WTC11 (cell line): ENCODE data around the gene MARK3.

Experiments
- CBFB ChIP-seq: sonication (generic); formaldehyde crosslinking; IDR thresholded peaks from 2 replicates; pipeline ENCODE4 v1.8.1; 2022; ENCODE audit warnings: mild to moderate bottlenecking, low read depth, missing genetic modification reagents
- FOXJ3 ChIP-seq: sonication (generic); formaldehyde crosslinking; IDR thresholded peaks from 2 replicates; pipeline ENCODE4 v1.9.0; 2021; ENCODE audit warnings: missing genetic modification reagents, mild to moderate bottlenecking, borderline replicate concordance
- GABPB1 ChIP-seq: sonication (generic); formaldehyde crosslinking; IDR thresholded peaks from 2 replicates; pipeline ENCODE4 v1.8.1; 2023; ENCODE audit warnings: mild to moderate bottlenecking, missing genetic modification reagents
- MXD4 ChIP-seq: fragments of 250-450 bp; sonication (Bioruptor Pico); IDR thresholded peaks from 2 replicates; pipeline ENCODE4 v1.8.0; 2021; ENCODE audit warnings: mild to moderate bottlenecking, moderate library complexity, borderline replicate concordance
- NFYB ChIP-seq: sonication (generic); formaldehyde crosslinking; conservative IDR thresholded peaks from 2 replicates; pipeline ENCODE4 v1.8.0; 2022; ENCODE audit warnings: low read depth, missing genetic modification reagents
- TCF7 ChIP-seq: sonication (generic); formaldehyde crosslinking; IDR thresholded peaks from 2 replicates; pipeline ENCODE4 v1.8.0; 2022; ENCODE audit warnings: mild to moderate bottlenecking, low read depth, missing genetic modification reagents, moderate library complexity
- ZNF317 ChIP-seq: sonication (generic); formaldehyde crosslinking; IDR thresholded peaks from 2 replicates; pipeline ENCODE4 v1.8.1; 2023; ENCODE audit warnings: low read depth, mild to moderate bottlenecking, moderate library complexity, missing genetic modification reagents, borderline replicate concordance
- ZNF423 ChIP-seq: fragments of 250-450 bp; sonication (Bioruptor Pico); IDR thresholded peaks from 2 replicates; pipeline ENCODE4 v2.1.2; 2022; ENCODE audit warnings: mild to moderate bottlenecking, moderate library complexity
- TF ChIP-seq, protein P1 (sequence below): fragments of 200-600 bp; IDR thresholded peaks from 2 replicates; pipeline ENCODE4 v1.8.0; 2022; ENCODE audit warnings: antibody characterized with exemption
- TF ChIP-seq, protein P2 (sequence below): sonication (generic); formaldehyde crosslinking; IDR thresholded peaks from 2 replicates; pipeline ENCODE4 v1.8.0; 2022; ENCODE audit warnings: mild to moderate bottlenecking, missing genetic modification reagents

DNA sequence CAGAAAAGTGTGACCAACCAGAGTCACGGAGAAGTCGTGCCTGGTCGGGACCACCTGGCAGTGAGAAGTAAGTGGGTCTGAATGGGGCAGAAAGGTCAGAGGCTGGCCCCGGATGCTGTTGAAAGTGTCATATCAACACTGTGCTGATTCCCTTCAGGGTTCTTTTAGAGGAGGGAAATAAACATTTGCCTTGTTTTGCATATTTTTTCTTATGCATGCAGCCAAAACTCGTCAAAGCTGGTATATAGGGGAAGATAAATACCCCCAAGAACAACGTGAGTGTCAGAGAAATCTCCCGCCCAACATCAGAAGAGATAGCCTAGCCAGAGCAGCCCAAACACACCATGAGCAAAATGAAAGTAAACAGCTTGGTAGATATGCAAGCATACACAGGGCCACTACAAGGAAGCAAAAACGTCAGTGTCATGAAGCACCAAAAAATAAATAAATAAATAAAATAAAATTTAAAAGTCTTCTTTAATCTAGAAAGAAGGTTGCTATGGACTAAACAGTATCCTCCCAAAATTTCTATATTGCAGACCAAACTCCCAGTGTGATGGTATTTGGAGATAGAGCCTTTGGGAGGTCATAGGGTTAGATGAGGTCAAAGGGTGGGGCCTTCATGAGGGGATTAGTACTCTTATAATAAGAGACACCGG, 29.1 kb upstream of the MARK3 start:
- TF ChIP-seq GABPB1 (CRISPR knock-in tag) (no peak), TCF7 (CRISPR knock-in tag) (no peak), MXD4 (CRISPR knock-in tag) (no peak), NFYB (CRISPR knock-in tag) (no peak), FOXJ3 (CRISPR knock-in tag) (no peak), ZNF317 (CRISPR knock-in tag) (no peak), ZNF423 (CRISPR knock-in tag) (no peak), CBFB (CRISPR knock-in tag) (no peak)
- TF ChIP-seq, protein P1, sequence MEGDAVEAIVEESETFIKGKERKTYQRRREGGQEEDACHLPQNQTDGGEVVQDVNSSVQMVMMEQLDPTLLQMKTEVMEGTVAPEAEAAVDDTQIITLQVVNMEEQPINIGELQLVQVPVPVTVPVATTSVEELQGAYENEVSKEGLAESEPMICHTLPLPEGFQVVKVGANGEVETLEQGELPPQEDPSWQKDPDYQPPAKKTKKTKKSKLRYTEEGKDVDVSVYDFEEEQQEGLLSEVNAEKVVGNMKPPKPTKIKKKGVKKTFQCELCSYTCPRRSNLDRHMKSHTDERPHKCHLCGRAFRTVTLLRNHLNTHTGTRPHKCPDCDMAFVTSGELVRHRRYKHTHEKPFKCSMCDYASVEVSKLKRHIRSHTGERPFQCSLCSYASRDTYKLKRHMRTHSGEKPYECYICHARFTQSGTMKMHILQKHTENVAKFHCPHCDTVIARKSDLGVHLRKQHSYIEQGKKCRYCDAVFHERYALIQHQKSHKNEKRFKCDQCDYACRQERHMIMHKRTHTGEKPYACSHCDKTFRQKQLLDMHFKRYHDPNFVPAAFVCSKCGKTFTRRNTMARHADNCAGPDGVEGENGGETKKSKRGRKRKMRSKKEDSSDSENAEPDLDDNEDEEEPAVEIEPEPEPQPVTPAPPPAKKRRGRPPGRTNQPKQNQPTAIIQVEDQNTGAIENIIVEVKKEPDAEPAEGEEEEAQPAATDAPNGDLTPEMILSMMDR, result no peak
- TF ChIP-seq, protein P2, sequence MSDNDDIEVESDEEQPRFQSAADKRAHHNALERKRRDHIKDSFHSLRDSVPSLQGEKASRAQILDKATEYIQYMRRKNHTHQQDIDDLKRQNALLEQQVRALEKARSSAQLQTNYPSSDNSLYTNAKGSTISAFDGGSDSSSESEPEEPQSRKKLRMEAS (CRISPR knock-in tag), result no peak
